GM20000 (cell line): ENCODE data around the gene FAM120A.

Experiments used
- DNase-seq: peaks from one replicate; pipeline ENCODE4 v3.0.0; 2012; ENCODE audit warnings: low spot score
- CTCF ChIP-seq: IDR thresholded peaks from 2 replicates; pipeline ENCODE4 v1.5.1; 2012; ENCODE audit warnings: mild to moderate bottlenecking, control low read depth; ENCODE audit errors: extremely low read depth, missing control alignments

FAM120A gene

DNA sequence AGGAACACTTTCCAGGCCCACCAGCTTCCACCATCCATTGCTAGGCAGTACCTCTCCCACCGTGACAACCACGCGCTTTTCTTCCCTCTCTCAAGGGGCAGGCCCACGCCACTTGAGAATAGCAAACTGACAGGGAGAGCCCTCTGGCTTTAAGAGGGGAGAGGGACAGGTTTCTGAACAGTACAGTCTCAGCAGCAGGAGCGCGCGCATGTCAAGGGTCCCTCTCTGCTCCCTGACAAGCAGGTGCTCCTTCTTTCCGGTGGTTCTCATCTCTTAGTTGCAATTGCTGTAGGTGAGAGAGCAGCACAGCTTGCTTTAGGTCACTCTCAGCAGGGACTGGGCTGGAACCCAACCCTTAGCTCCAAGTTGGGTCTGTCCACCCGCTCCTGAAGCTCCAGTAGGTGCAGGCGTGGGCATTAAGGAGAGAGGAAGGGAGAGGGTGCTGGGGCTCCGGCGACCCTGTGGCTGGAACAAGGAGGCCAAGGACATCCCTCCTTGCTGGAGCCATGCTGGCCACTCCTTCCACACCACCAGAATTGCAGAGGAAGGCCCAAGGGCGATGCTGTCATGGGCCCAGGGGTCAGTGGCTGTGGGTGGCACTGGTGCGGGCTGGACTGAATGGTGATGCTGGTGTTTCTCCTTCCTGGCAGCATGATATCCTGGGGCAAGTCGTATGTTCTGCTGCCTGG lies 115.9 kb downstream of the FAM120A start:
- no peak for DNase-seq
- TF ChIP-seq CTCF, result no peak

DNA sequence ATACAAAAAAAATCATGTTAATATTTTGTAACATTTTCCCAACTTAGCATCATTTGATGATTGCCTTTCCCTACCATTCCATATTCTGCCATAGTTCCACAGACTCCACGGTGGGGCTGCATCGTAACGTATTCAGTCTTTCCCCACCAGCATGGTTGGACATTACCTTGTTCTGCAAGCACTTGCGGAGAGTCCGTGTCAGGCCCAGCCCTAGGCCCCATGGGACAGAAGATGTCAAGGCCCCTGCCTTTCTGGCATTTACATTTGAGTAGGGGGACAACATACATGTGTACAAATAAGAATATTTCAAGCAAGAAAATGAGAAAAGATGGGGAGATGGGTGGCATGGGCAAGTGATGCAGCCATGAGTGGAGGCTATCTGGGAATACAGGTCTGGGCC lies 116.7 kb downstream of the FAM120A start:
- no peak for DNase-seq

DNA sequence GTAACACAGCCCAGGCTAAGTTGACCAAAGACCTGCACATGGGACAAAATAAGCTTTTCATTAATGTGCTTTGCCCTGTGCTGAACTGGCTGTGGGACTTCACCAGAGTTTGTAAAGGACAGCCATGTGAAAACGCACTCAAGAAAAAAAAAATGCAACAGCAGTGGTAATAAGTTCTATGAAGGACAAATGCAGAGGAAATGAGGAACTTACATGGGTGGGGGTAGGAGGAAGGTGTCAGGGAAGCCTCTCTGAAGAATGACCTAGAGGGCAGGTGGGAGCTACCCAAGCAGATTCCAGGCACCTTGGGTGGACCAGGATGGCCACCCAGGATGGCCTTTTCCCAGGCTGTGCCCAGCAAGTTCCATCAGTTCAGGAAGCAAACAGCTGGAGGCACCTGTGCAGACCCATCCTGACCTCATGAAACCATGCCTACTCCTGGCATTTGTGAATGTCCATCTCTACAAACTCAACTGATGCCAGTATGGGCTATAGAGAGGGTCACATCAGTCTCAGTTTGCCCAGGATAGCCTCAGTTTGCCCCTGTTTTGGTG lies 118.2 kb downstream of the FAM120A start:
- DNase-seq, result no peak
- no peak for TF ChIP-seq CTCF

More for the DNA sequence above, 116.7 kb downstream of the FAM120A start:
- no peak for TF ChIP-seq CTCF

GRCh38 chr9:93572221-93572620 lies 120.7 kb downstream of the FAM120A start:
- TF ChIP-seq CTCF, result no peak
- no peak for DNase-seq

GRCh38 chr9:93572636-93573515 lies 121.4 kb downstream of the FAM120A start:
- TF ChIP-seq CTCF, result no peak
- no peak for DNase-seq

DNA sequence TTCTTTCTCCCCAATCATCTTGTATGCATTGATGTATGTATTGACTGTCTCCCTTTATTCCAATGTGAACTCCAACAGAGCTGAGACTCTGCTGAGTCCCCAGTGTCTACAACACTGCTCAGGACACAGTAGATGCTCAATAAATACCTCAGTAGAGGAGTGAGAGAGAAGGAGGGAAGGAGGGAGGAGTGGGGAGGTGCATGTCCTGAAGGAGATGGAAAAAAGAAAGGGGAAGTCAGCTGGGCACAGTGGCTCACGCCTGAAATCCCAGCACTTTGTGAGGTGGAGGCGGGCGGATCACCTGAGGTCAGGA lies 122.0 kb downstream of the FAM120A start:
- TF ChIP-seq CTCF, result no peak

More for the DNA sequence above, 122.0 kb downstream of the FAM120A start:
- no peak for DNase-seq
